ENCODE results near the gene TRMT112. TPM values are rescaled to one million over a fixed set of nuclear protein-coding genes. Genes with fewer than 3 reads are reported as not detected.

TRMT112 gene
- total and polyA plus RNA-seq, 2 of the 8 experiments (the other 6 are each of a cell fraction or from before 2014, with no cell fraction given), result 300 to 650 TPM

DNA sequence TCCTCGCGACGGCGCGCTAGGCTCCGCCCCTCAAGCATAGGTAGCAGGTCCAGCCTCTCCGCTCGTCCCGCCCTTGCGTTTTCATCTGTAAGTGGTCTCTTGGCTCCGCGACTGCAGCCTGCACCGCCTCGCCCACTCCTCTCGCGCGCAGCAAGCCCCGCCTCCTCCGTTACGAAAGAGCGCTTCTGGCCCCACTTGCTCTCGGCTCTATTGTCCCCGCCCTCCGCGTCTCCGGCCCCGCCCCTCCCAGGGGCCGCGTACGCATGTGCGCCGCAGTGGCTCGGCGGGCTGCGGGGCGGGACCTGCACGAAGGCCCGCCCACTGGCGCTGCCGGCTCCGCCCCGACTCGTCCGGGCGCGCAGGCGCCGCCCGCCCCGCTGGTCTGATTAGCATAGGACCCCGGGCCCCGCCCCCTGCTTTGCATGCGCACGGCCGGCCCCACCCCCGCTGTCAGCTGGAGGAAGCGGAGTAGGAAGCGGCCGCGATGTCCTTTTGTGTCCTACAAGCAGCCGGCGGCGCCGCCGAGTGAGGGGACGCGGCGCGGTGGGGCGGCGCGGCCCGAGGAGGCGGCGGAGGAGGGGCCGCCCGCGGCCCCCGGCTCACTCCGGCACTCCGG lies 12.2 kb downstream of the TRMT112 start, which contains the start of gene ESRRA:
ESRRA (plus strand) TSS at position 450 of the 616 bp plus-strand sequence. CDS start 1,656 bp downstream, outside the sequence.
- Histone ChIP-seq H3K18ac (ENCODE audit: extremely low read depth, low read length) (peak within 1 kb of the TSS; percentile 99), H3K4me2 (ENCODE audit: insufficient read depth in 1 of 2, low read depth in 2 of 2, low read length in 2 of 2) (peak within 1 kb of the TSS; percentile 96 to 98), H3K79me1 (ENCODE audit: low read depth, low read length) (peaks cover 11% of the 10 kb centered on the region; the same call in 1 of the 2 replicates), H4K5ac (ENCODE audit: insufficient read length, low read depth, low read length) (peak within 1 kb of the TSS; percentile 99), H3K79me2 (ENCODE audit: control insufficient read depth in 1 of 2, insufficient read depth in 2 of 2, low read length in 2 of 2) (peaks cover 0 to 17% of the 10 kb centered on the region in 2 experiments; a peak in 2 of 4 replicates), H2BK12ac (ENCODE audit: low read depth, low read length) (peak within 1 kb of the TSS; percentile 90), H4K91ac (replicated peaks; ENCODE audit: insufficient read length, low read length) (peak within 1 kb of the TSS; percentile 98), H3K14ac (ENCODE audit: insufficient read length) (no peak within 1 kb of the TSS), H3K56ac (replicated peaks; ENCODE audit: insufficient read length, low read depth, low read length) (peak within 1 kb of the TSS; percentile 97), H3K23ac (ENCODE audit: insufficient read length) (no peak within 1 kb of the TSS), H4K20me1 (replicated peaks in 1 of 2; ENCODE audit: control insufficient read depth in 1 of 2, insufficient read depth in 2 of 2, low read length in 2 of 2) (peaks cover 2 to 3% of the 10 kb centered on the region in 2 experiments), H2BK5ac (ENCODE audit: low read depth, low read length) (peak within 1 kb of the TSS; percentile 98), H2BK15ac (ENCODE audit: low read length) (peak within 1 kb of the TSS; percentile 88; the same call in 1 of the 2 replicates), H2AFZ (ENCODE audit: low read length) (0 out of 2 replicates have a peak within 1 kb of the TSS, but pooled peaks have one; percentile 36), H3K23me2 (ENCODE audit: low read depth, low read length) (peaks cover 14% of the 10 kb centered on the region; the same call in 1 of the 2 replicates), H2AK5ac (ENCODE audit: low read depth, low read length) (peak within 1 kb of the TSS; percentile 96), H3K9me3 (ENCODE audit: insufficient read depth in 2 of 2, low read depth in 1 of 2, low read length in 1 of 2) (no peaks in the 10 kb centered on the region; a peak in 1 of 4 replicates), H3K27ac (ENCODE audit: low read depth, low read length) (peak within 1 kb of the TSS; percentile 87), H3K4me3 (ENCODE audit: extremely low read depth in 1 of 4, insufficient read depth in 2 of 4, low read depth in 3 of 4, low read length in 4 of 4) (peak within 1 kb of the TSS; percentile 62 to 93 (median 83)), H2BK120ac (replicated peaks; ENCODE audit: low read depth, low read length) (peak within 1 kb of the TSS; percentile 92), H3K4me1 (replicated peaks in 1 of 4; ENCODE audit: control insufficient read depth in 3 of 4, insufficient read depth in 4 of 4, low read length in 3 of 4) (peaks cover 3 to 15% (median 12%) of the 10 kb centered on the region in 4 experiments; a peak in 6 of 7 replicates), H3K9ac (replicated peaks in 1 of 4; ENCODE audit: extremely low read depth in 1 of 4, low read depth in 3 of 4, low read length in 3 of 4) (peak within 1 kb of the TSS in 3 of 4 experiments; percentile 76 to 88 (median 85); a peak in 6 of 7 replicates), H3K27me3 (replicated peaks in 1 of 4; ENCODE audit: control insufficient read depth in 3 of 4, extremely low read depth in 1 of 4, insufficient read depth in 3 of 4, low read length in 3 of 4) (peaks cover 6 to 23% (median 11%) of the 10 kb centered on the region in 4 experiments), H2BK20ac (ENCODE audit: low read length) (peak within 1 kb of the TSS; percentile 80; the same call in 1 of the 2 replicates), H4K8ac (ENCODE audit: extremely low read depth, insufficient read depth, low read length) (peak within 1 kb of the TSS; percentile 97), H3K4ac (replicated peaks; ENCODE audit: insufficient read length, low read depth, low read length) (peak within 1 kb of the TSS; percentile 99), H3K36me3 (ENCODE audit: control insufficient read depth in 2 of 4, insufficient read depth in 4 of 4, low read length in 3 of 4) (no peaks in the 10 kb centered on the region)
- 2% methylated on average over 41 of the region's 81 CpGs; no CpG with 5 or more reads in 1 of the 2 experiments for WGBS, 2 experiments (ENCODE audit: extremely low coverage in 1 of 2, insufficient coverage in 1 of 2, insufficient read length in 1 of 2, insufficient replicate concordance in 2 of 2, low coverage in 1 of 2, low lambda C conversion rate in 2 of 2, missing lambda C conversion rate in 1 of 2)
- FAIRE-seq, result no peak
- TF ChIP-seq TAF1 (IDR thresholded peaks at IDR 0.05; ENCODE audit: low read depth, low read length), result peak; percentile 50
- TF ChIP-seq SP1 (IDR thresholded peaks at IDR 0.05; ENCODE audit: low read depth, low read length), result peak; percentile 9; the same call in 1 of the 2 replicates
- TF ChIP-seq EGR1 (IDR thresholded peaks at IDR 0.05; ENCODE audit: borderline replicate concordance, low read depth, low read length), result 0 out of 2 replicates have a peak, but pooled peaks have one; percentile 28
- no peak for TF ChIP-seq ASH2L (IDR thresholded peaks at IDR 0.05; ENCODE audit: low read length)
- TF ChIP-seq KDM5A (IDR thresholded peaks at IDR 0.05; ENCODE audit: low read length), result no peak
- TF ChIP-seq HDAC6 (IDR thresholded peaks at IDR 0.05; ENCODE audit: low read depth, low read length), result no peak
- TF ChIP-seq CREB1 (IDR thresholded peaks at IDR 0.05), result peak; percentile 87
- no peak for TF ChIP-seq SRF (IDR thresholded peaks at IDR 0.05; ENCODE audit: low read depth, low read length)
- peak; percentile 79 for TF ChIP-seq NRF1 (IDR thresholded peaks at IDR 0.05; ENCODE audit: low read depth, low read length)
- peak; percentile 79 for TF ChIP-seq CEBPB (IDR thresholded peaks at IDR 0.05; ENCODE audit: low read depth, low read length)
- peak; percentile 48 to 82; a peak in 1 of 4 replicates for TF ChIP-seq SIN3A (conservative IDR thresholded peaks at IDR 0.05 in 1 of 2, IDR thresholded peaks at IDR 0.05 in 1 of 2; ENCODE audit: low read depth in 1 of 2, low read length in 2 of 2)
- no peak for TF ChIP-seq GABPA (IDR thresholded peaks at IDR 0.05; ENCODE audit: borderline replicate concordance, insufficient read depth, low read length)
- ChIA-PET CTCF (ENCODE audit: partially characterized antibody) (interaction anchor here (0.7 to 20.8 kb wide), 19 partner anchors 9 to 340 kb away, joined by 3 to 614 read pairs (median 5); partner anchors contain the start of genes BAD, CCDC88B, FERMT3 and GPR137), POLR2A (ENCODE audit: partially characterized antibody) (interaction anchor here (1.0 to 5.6 kb wide), 19 partner anchors 8 to 386 kb away, joined by 3 to 57 read pairs (median 6); partner anchors contain the start of genes BAD, FERMT3, GPR137 and NUDT22)
- DNase-seq (ENCODE audit: low read depth in 1 of 2, low spot score in 2 of 2), result peak; percentile 99
